Measurements from ENCODE around the gene CORO2A.
A peak's percentile ranks its signal among the peaks of the same experiment; 100 is the strongest.

DNA sequence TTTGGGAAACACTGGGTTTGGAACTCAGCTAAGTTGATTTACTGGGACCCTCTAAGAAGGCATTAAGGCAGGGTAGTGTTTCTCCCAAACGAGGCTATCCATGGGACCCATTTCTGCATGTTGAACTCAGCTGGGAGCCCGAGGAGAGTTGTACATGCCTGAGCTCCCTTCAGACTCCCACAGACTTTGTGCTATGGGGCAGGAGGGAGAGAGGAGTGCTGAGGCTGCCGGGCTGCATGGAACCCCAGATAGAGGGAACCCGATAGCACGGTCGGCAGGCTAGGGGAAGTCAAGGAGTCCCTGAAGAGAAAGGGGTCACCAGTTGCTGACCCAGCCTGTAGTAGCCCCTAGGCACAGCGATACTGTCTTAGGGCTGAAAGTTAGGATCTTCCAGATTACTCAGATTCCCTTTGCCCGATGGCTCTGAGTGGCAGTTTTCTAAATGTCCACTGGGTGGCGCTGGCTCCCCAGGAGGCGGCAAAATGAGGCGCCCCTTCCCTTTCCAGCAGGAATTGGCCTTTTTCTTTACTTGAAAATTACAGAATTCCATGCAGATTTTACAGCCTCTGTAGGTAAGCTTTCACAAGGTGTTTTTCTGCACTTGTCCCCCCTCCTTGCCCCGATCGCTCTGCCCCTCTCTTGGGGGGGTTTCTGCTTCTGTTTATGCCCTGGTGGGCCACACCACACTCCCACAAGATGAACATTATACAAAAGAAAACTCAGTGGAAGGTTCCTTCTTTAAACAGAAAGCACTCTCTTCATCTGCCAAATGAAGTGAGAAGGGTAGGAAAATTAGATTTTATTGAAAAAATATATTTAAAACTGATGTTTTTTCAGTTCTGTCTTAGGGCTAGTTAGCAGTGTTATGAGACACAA, 118.1 kb downstream of the CORO2A start:
- TF ChIP-seq, protein P1, sequence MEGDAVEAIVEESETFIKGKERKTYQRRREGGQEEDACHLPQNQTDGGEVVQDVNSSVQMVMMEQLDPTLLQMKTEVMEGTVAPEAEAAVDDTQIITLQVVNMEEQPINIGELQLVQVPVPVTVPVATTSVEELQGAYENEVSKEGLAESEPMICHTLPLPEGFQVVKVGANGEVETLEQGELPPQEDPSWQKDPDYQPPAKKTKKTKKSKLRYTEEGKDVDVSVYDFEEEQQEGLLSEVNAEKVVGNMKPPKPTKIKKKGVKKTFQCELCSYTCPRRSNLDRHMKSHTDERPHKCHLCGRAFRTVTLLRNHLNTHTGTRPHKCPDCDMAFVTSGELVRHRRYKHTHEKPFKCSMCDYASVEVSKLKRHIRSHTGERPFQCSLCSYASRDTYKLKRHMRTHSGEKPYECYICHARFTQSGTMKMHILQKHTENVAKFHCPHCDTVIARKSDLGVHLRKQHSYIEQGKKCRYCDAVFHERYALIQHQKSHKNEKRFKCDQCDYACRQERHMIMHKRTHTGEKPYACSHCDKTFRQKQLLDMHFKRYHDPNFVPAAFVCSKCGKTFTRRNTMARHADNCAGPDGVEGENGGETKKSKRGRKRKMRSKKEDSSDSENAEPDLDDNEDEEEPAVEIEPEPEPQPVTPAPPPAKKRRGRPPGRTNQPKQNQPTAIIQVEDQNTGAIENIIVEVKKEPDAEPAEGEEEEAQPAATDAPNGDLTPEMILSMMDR (IDR thresholded peaks at IDR 0.05) = peak; percentile 96
- no peak for TF ChIP-seq ZFX (IDR thresholded peaks at IDR 0.05; ENCODE audit: borderline replicate concordance)
